Astrocyte (in vitro differentiated cells and primary cell): Measurements from ENCODE around the gene CSF1R. TPM values are rescaled to one million over a fixed set of nuclear protein-coding genes. Genes with fewer than 3 reads are reported as not detected.

Source experiments
- DNase-seq: peaks from one replicate; pipeline ENCODE4 v3.0.0-alpha.2; 2010; ENCODE audit warnings: low read depth
- FAIRE-seq: peaks from 2 replicates; lab custom pipeline; 2011; peaks lifted over from hg19 to GRCh38; lab: Jason Lieb, UNC
- H2AFZ ChIP-seq: 2 replicates; pipeline ENCODE4 v1.6.0; 2012; ENCODE audit warnings: low read depth, low read length, inconsistent platforms
- H3K27ac ChIP-seq: 2 replicates; pipeline ENCODE4 v1.5.1; 2011; ENCODE audit warnings: low read depth, low read length, inconsistent platforms
- H3K27me3 ChIP-seq: 2 replicates; pipeline ENCODE4 v1.6.0; 2011; ENCODE audit warnings: low read length, inconsistent platforms; ENCODE audit not compliant: insufficient read depth
- H3K36me3 ChIP-seq: 2 replicates; pipeline ENCODE4 v1.5.1; 2011; ENCODE audit warnings: low read length, inconsistent platforms; ENCODE audit not compliant: insufficient read depth
- H3K4me1 ChIP-seq: 2 replicates; pipeline ENCODE4 v1.5.1; 2011; ENCODE audit warnings: low read length, inconsistent platforms; ENCODE audit not compliant: insufficient read depth
- H3K4me2 ChIP-seq: 2 replicates; pipeline ENCODE4 v1.6.0; 2012; ENCODE audit warnings: low read length, inconsistent platforms
- H3K4me3 ChIP-seq: 2 replicates; pipeline ENCODE4 v1.5.1; 2011; ENCODE audit warnings: low read depth, mild to moderate bottlenecking, low read length, inconsistent platforms; ENCODE audit not compliant: insufficient read depth
- H3K79me2 ChIP-seq: 2 replicates; pipeline ENCODE4 v1.6.0; 2012; ENCODE audit warnings: mild to moderate bottlenecking, low read length, inconsistent platforms; ENCODE audit not compliant: insufficient read depth
- H3K9ac ChIP-seq: 2 replicates; pipeline ENCODE4 v1.6.0; 2012; ENCODE audit warnings: mild to moderate bottlenecking, low read length, inconsistent platforms
- H3K9me3 ChIP-seq: 2 replicates; pipeline ENCODE4 v1.5.1; 2012; ENCODE audit warnings: low read depth, mild to moderate bottlenecking, low read length, inconsistent platforms; ENCODE audit not compliant: insufficient read depth
- H4K20me1 ChIP-seq: 2 replicates; pipeline ENCODE4 v1.6.0; 2012; ENCODE audit warnings: low read length, inconsistent platforms; ENCODE audit not compliant: insufficient read depth
- H3K27ac Mint-ChIP-seq: one replicate; pipeline ENCODE4 v1.8.0; 2021; ENCODE audit warnings: mild to moderate bottlenecking, mixed read lengths; ENCODE audit not compliant: unreplicated experiment
- H3K27me3 Mint-ChIP-seq: one replicate; pipeline ENCODE4 v1.8.0; 2021; ENCODE audit warnings: low read depth, mixed read lengths; ENCODE audit not compliant: unreplicated experiment
- H3K36me3 Mint-ChIP-seq: one replicate; pipeline ENCODE4 v1.8.0; 2021; ENCODE audit warnings: low read depth, mixed read lengths; ENCODE audit not compliant: unreplicated experiment
- H3K4me1 Mint-ChIP-seq: one replicate; pipeline ENCODE4 v1.8.0; 2021; ENCODE audit warnings: low read depth, mixed read lengths; ENCODE audit not compliant: unreplicated experiment
- H3K4me3 Mint-ChIP-seq: one replicate; pipeline ENCODE4 v1.8.0; 2021; ENCODE audit warnings: mild to moderate bottlenecking, moderate library complexity, mixed read lengths; ENCODE audit not compliant: unreplicated experiment
- H3K9me3 Mint-ChIP-seq: one replicate; pipeline ENCODE4 v1.8.0; 2021; ENCODE audit warnings: mild to moderate bottlenecking, mixed read lengths; ENCODE audit not compliant: unreplicated experiment
- EZH2 ChIP-seq: IDR thresholded peaks from 2 replicates; pipeline ENCODE4 v1.6.1; 2012; ENCODE audit warnings: mild to moderate bottlenecking, low read length, inconsistent platforms; ENCODE audit not compliant: insufficient read depth
- total RNA-seq: library from RNA; stranded (reverse); gene quantifications from 2 replicates; pipeline ENCODE4 v1.2.1, GENCODE V29; 2021
- TF ChIP-seq, protein P1 (sequence below): IDR thresholded peaks from 2 replicates; pipeline ENCODE4 v1.5.1; 2011; ENCODE audit warnings: low read depth, mild to moderate bottlenecking, inconsistent platforms, low read length, moderate library complexity; ENCODE audit not compliant: insufficient read depth

The CSF1R gene
- total RNA-seq, 1 donor from 2014 or later = 1.4 TPM

DNA sequence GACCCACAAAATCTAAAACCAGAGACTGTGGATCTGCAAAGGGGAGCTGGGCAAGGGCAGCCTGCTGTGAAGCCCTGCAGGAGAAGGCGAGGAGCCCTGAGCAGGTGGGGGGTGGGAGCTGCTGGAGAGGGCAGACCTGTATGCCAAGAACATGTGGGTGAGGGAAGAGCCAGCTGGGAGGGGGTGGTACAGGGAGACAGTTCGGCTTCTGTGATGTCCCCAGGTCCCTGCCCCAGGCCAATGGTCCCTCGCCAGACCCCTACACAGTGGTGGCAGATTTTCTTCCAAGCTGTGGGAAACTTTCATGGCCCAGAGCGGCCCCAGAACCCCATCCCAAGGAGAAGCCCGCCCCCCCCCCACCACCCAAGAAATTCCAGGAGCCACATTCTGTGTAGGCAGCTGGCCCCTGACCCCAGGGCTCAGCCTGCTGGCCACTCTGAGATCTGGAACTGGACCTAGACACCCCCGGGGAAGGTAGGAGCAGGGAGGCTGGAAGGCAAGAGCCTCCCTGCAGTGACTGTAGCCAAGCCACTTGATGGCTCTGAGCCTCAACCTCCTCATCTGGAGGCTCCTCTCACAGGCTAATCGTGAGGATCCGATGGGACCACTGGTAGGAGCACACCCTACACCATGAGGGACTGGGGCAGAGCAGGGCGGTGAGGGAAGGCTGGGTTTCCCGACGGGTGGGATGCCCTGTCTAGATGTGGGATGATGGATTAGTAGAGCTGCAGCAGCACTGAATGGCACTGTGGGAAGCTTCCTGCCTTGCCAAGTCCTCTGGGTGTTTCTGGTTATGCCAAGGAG lies 22.6 kb upstream of the CSF1R start:
- Mint-ChIP-seq H3K4me1 (peaks cover 33% of the 10 kb centered on the region), H3K9me3 (peaks cover 2% of the 10 kb centered on the region), H3K27ac (no peak overlapping the region), H3K4me3 (no peak overlapping the region), H3K36me3 (no peaks in the 10 kb centered on the region), H3K27me3 (peaks cover 8% of the 10 kb centered on the region)
- Histone ChIP-seq H3K4me3 (no peak overlapping the region), H4K20me1 (no peaks in the 10 kb centered on the region), H3K4me2 (no peak overlapping the region), H3K36me3 (no peaks in the 10 kb centered on the region), H3K79me2 (no peaks in the 10 kb centered on the region), H3K9me3 (no peaks in the 10 kb centered on the region), H3K27ac (no peak overlapping the region), H3K4me1 (peaks cover 22% of the 10 kb centered on the region), H3K27me3 (no peaks in the 10 kb centered on the region), H3K9ac (no peak overlapping the region), H2AFZ (no peak overlapping the region)
- TF ChIP-seq, protein P1, sequence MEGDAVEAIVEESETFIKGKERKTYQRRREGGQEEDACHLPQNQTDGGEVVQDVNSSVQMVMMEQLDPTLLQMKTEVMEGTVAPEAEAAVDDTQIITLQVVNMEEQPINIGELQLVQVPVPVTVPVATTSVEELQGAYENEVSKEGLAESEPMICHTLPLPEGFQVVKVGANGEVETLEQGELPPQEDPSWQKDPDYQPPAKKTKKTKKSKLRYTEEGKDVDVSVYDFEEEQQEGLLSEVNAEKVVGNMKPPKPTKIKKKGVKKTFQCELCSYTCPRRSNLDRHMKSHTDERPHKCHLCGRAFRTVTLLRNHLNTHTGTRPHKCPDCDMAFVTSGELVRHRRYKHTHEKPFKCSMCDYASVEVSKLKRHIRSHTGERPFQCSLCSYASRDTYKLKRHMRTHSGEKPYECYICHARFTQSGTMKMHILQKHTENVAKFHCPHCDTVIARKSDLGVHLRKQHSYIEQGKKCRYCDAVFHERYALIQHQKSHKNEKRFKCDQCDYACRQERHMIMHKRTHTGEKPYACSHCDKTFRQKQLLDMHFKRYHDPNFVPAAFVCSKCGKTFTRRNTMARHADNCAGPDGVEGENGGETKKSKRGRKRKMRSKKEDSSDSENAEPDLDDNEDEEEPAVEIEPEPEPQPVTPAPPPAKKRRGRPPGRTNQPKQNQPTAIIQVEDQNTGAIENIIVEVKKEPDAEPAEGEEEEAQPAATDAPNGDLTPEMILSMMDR = no peak
- TF ChIP-seq EZH2 = no peak
- FAIRE-seq (no peak), DNase-seq (no peak)

DNA sequence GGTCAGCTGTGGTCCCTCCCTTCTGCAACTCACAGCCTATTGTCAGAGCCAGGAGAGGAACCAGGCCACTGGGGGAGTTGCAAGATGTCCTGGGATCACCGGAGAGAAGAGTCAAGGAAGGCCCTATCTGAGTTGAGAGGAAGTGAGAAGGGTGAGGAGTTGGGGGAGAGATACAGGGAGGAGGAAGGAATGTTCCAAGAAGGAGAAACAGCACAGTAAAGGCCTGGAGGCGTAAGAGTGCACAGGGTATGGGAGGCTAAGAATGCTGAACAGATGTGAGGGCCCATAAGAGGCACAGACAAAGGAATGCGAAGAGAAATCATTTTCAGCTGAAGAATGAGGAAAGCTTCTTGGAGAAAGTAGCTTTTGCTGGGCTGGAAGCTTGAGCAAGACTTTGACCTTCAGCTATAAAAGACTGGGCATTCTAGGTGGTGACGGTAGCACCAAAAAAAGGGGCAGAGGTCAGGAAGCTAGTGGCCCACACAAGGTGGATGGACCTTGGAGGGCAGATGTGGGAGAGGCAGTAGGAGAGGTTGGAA lies 21.6 kb upstream of the CSF1R start:
- Mint-ChIP-seq H3K9me3 (peaks cover 2% of the 10 kb centered on the region), H3K36me3 (no peaks in the 10 kb centered on the region), H3K4me3 (no peak overlapping the region), H3K27ac (peak overlapping the region; percentile 34), H3K4me1 (peaks cover 27% of the 10 kb centered on the region), H3K27me3 (peaks cover 12% of the 10 kb centered on the region)
- DNase-seq = no peak
- Histone ChIP-seq H3K9me3 (no peaks in the 10 kb centered on the region), H3K36me3 (no peaks in the 10 kb centered on the region), H3K4me3 (no peak overlapping the region), H3K27me3 (no peaks in the 10 kb centered on the region), H2AFZ (no peak overlapping the region), H3K27ac (no peak overlapping the region), H3K4me1 (peaks cover 15% of the 10 kb centered on the region), H3K4me2 (no peak overlapping the region), H3K79me2 (no peaks in the 10 kb centered on the region), H3K9ac (no peak overlapping the region), H4K20me1 (no peaks in the 10 kb centered on the region)
- FAIRE-seq = no peak
- no peak for TF ChIP-seq EZH2
- TF ChIP-seq, protein P1 = no peak
